Testis (tissue), 3 donors: ENCODE data around the gene PTBP3. TPM values are rescaled to one million over a fixed set of nuclear protein-coding genes. Genes with fewer than 3 reads are reported as not detected.

ENCODE experiments used
- DNase-seq: peaks from one replicate; pipeline ENCODE4 v3.0.0-alpha.2; 2019
- H3K27ac ChIP-seq, 2 donors: fragments of 200-600 bp; sonication (generic); one replicate each; pipeline ENCODE4 v1.5.1; 2019
- H3K27me3 ChIP-seq: fragments of 200-600 bp; sonication (generic); one replicate; pipeline ENCODE4 v1.5.1; 2019
- H3K36me3 ChIP-seq: fragments of 200-600 bp; sonication (generic); one replicate; pipeline ENCODE4 v1.5.1; 2017; ENCODE audit warnings: low read depth; ENCODE audit errors: missing control alignments
- H3K4me1 ChIP-seq: fragments of 200-600 bp; sonication (generic); one replicate; pipeline ENCODE4 v1.5.1; 2019
- H3K4me3 ChIP-seq, 2 donors: fragments of 200-600 bp; sonication (generic); one replicate each; pipeline ENCODE4 v1.5.1; 2017 to 2019
- H3K9me3 ChIP-seq: fragments of 200-600 bp; sonication (generic); one replicate; pipeline ENCODE4 v1.5.1; 2017
- CTCF ChIP-seq, 3 experiments: fragments of 450-650 bp in 2 of 3; fragments of 200-600 bp in 1 of 3; sonication (generic) in 1 of 3; IDR thresholded peaks; one replicate each; pipeline ENCODE4 v1.5.1; 2016 to 2019; ENCODE audit warnings: antibody characterized with exemption in 3 of 3, mild to moderate bottlenecking in 2 of 3, moderate library complexity in 1 of 3
- POLR2A ChIP-seq: fragments of 450-650 bp; IDR thresholded peaks from one replicate; pipeline ENCODE4 v1.6.1; 2017; ENCODE audit warnings: antibody characterized with exemption, mild to moderate bottlenecking, moderate library complexity
- WGBS, 2 donors: methylation state at CpG; one replicate each; pipeline ENCODE4 v1.1.5; 2018; 5-methylcytosine and 5-hydroxymethylcytosine counted together
- intact Hi-C: fragments of 100-400 bp; cut with DNase I; formaldehyde crosslinking; loops from one replicate; pipeline ENCODE4 v1.15.1; 2023; ENCODE audit warnings: low total_unique reads
- polyA plus RNA-seq: library from polyadenylated mRNA; stranded (reverse); fragments of 350-450 nt; fragmentation: Illumina TruSeq; extraction: RNeasy Lipid Tissue Mini Kit (QIAGEN cat#74804); gene quantifications from one replicate; pipeline ENCODE4 v1.2.3, GENCODE V29; 2014; ENCODE audit warnings: low read depth, low replicate concordance; ENCODE audit not compliant: insufficient read depth
- total RNA-seq, 2 donors: library from RNA; depleted of rRNA; stranded (reverse); fragments of >200 nt; gene quantifications; one replicate each; pipeline ENCODE4 v1.2.3, GENCODE V29; 2016

Gene PTBP3
- total and polyA plus RNA-seq, 3 donors from 2014 or later, result 44.1 to 199 (median 172) TPM

GRCh38 chr9:112247090-112247489 lies 86.3 kb downstream of the PTBP3 start:
- no peak for TF ChIP-seq POLR2A
- TF ChIP-seq CTCF (IDR thresholded peaks at IDR 0.05), result no peak
- no peaks in the 10 kb centered on the region for H3K36me3 ChIP-seq
- intact Hi-C loops, result no loop called here
- H3K4me1 ChIP-seq, result no peaks in the 10 kb centered on the region
- no peak overlapping the region for H3K27ac ChIP-seq
- DNase-seq, result no peak
- H3K27me3 ChIP-seq, result no peaks in the 10 kb centered on the region
- 88 to 93% methylated on average over 3 of the region's 3 CpGs for WGBS, 2 donors
- H3K9me3 ChIP-seq, result no peaks in the 10 kb centered on the region
- H3K4me3 ChIP-seq, result no peak overlapping the region

GRCh38 chr9:112245126-112245525 lies 88.3 kb downstream of the PTBP3 start:
- WGBS, 2 donors, result 85 to 96% methylated on average over 5 of the region's 5 CpGs
- TF ChIP-seq POLR2A (no peak), CTCF (IDR thresholded peaks at IDR 0.05) (no peak)
- intact Hi-C loops, result no loop called here
- Histone ChIP-seq H3K4me3 (no peak overlapping the region), H3K36me3 (no peaks in the 10 kb centered on the region), H3K27me3 (no peaks in the 10 kb centered on the region), H3K27ac (no peak overlapping the region), H3K9me3 (no peaks in the 10 kb centered on the region), H3K4me1 (no peaks in the 10 kb centered on the region)
- no peak for DNase-seq

GRCh38 chr9:112242147-112242804 lies 91.1 kb downstream of the PTBP3 start:
- intact Hi-C loops, result no loop called here
- no peaks in the 10 kb centered on the region for H3K9me3 ChIP-seq
- DNase-seq, result no peak
- H3K4me3 ChIP-seq, result no peak overlapping the region
- no peaks in the 10 kb centered on the region for H3K4me1 ChIP-seq
- no peak for TF ChIP-seq CTCF (IDR thresholded peaks at IDR 0.05)
- TF ChIP-seq POLR2A, result no peak
- 95 to 97% methylated on average over 6 of the region's 6 CpGs for WGBS, 2 donors
- no peak overlapping the region for H3K27ac ChIP-seq
- H3K36me3 ChIP-seq, result no peaks in the 10 kb centered on the region
- H3K27me3 ChIP-seq, result no peaks in the 10 kb centered on the region

- DNase-seq, result no peak
- no peak for TF ChIP-seq POLR2A
- intact Hi-C loops, result no loop called here
- H3K4me1 ChIP-seq, result no peaks in the 10 kb centered on the region
- H3K36me3 ChIP-seq, result no peaks in the 10 kb centered on the region
- H3K27me3 ChIP-seq, result no peaks in the 10 kb centered on the region
- no peaks in the 10 kb centered on the region for H3K9me3 ChIP-seq
- H3K27ac ChIP-seq, result no peak overlapping the region
- 85 to 93% methylated on average over 2 of the region's 2 CpGs for WGBS, 2 donors
- H3K4me3 ChIP-seq, result no peak overlapping the region
Measured at GRCh38 chr9:112241491-112241890, 91.9 kb downstream of the PTBP3 start.

- intact Hi-C loops, result no loop called here
- TF ChIP-seq CTCF (IDR thresholded peaks at IDR 0.05), result no peak
- TF ChIP-seq POLR2A, result no peak
- Histone ChIP-seq H3K36me3 (no peaks in the 10 kb centered on the region), H3K4me3 (no peak overlapping the region), H3K9me3 (no peaks in the 10 kb centered on the region), H3K27me3 (no peaks in the 10 kb centered on the region), H3K27ac (no peak overlapping the region), H3K4me1 (no peaks in the 10 kb centered on the region)
- 76% methylated on average over 2 of the region's 2 CpGs for WGBS, 2 donors
- DNase-seq, result no peak
Measured at GRCh38 chr9:112239708-112240107, 93.7 kb downstream of the PTBP3 start.
